Effector memory CD4-positive, alpha-beta T cell (primary cell): ENCODE data around the gene KCNQ5.

Source experiments
- DNase-seq, 3 donors: peaks; one replicate each; pipeline ENCODE4 v3.0.0-alpha.2; 2020
- H3K27ac ChIP-seq: 2 replicates; pipeline ENCODE4 v1.7.0; 2013; ENCODE audit warnings: mild to moderate bottlenecking, low read length, moderate library complexity; ENCODE audit not compliant: insufficient read depth, poor library complexity, severe bottlenecking
- H3K27me3 ChIP-seq: replicated peaks from 2 replicates; pipeline ENCODE4 v1.7.0; 2013; ENCODE audit warnings: mild to moderate bottlenecking, low read length; ENCODE audit not compliant: insufficient read depth, control insufficient read depth, poor library complexity, severe bottlenecking
- H3K36me3 ChIP-seq: 2 replicates; pipeline ENCODE4 v1.7.0; 2013; ENCODE audit warnings: mild to moderate bottlenecking, low read length, moderate library complexity; ENCODE audit not compliant: control insufficient read depth, insufficient read depth
- H3K4me1 ChIP-seq: 2 replicates; pipeline ENCODE4 v1.7.0; 2013; ENCODE audit warnings: low read length, mild to moderate bottlenecking; ENCODE audit not compliant: control insufficient read depth, insufficient read depth, poor library complexity, severe bottlenecking
- H3K4me3 ChIP-seq: 2 replicates; pipeline ENCODE4 v1.7.0; 2013; ENCODE audit warnings: low read length, low read depth, mild to moderate bottlenecking; ENCODE audit not compliant: insufficient read depth, poor library complexity, severe bottlenecking
- H3K9me3 ChIP-seq: 2 replicates; pipeline ENCODE4 v1.7.0; 2013; ENCODE audit warnings: mild to moderate bottlenecking, low read length, moderate library complexity; ENCODE audit not compliant: control insufficient read depth

KCNQ5 gene

DNA sequence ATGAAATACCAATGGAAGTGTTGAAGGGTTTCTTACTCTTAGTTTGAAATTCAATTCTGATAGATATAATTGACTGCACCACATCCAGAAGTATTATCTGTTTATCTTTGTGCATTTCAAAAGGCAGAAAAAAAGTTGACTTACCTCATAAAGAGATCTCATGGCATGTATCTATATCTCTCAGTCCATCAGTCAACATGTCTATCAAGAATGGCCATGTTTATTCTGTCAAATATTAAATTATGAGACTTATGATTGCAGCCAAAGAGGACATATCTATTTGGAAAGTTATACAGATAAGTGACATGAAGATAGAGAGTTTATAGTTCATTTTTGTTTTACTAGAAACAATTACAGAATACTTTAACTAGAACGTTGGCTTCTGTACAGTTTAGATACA, 325.7 kb downstream of the KCNQ5 start:
- no peak for DNase-seq
- Histone ChIP-seq H3K27me3 (no peaks in the 10 kb centered on the region), H3K4me1 (no peaks in the 10 kb centered on the region), H3K9me3 (no peaks in the 10 kb centered on the region), H3K27ac (no peak overlapping the region), H3K4me3 (no peak overlapping the region), H3K36me3 (no peaks in the 10 kb centered on the region)

DNA sequence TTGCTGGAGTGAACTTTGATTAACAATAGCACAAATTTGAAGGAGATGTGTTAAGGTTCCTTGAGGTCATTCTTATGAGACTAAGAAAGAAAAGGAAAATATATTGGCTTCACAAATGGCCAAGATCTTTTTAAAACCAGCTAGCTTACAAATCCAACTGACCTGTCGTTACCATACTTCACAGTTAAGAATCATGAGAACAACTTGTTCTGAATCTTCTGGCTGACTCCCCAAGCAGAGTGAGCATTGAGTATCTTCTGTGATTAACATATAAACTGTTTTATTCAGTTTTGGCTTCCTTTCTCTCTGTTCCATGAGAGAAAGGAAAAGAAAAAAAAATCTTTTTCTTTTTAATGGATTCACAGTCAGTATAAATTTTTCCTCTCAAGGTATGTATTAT, 326.3 kb downstream of the KCNQ5 start:
- no peaks in the 10 kb centered on the region for H3K4me1 ChIP-seq
- H3K36me3 ChIP-seq = no peaks in the 10 kb centered on the region
- no peak for DNase-seq
- no peaks in the 10 kb centered on the region for H3K9me3 ChIP-seq
- no peak overlapping the region for H3K4me3 ChIP-seq
- H3K27me3 ChIP-seq = no peaks in the 10 kb centered on the region
- no peak overlapping the region for H3K27ac ChIP-seq

DNA sequence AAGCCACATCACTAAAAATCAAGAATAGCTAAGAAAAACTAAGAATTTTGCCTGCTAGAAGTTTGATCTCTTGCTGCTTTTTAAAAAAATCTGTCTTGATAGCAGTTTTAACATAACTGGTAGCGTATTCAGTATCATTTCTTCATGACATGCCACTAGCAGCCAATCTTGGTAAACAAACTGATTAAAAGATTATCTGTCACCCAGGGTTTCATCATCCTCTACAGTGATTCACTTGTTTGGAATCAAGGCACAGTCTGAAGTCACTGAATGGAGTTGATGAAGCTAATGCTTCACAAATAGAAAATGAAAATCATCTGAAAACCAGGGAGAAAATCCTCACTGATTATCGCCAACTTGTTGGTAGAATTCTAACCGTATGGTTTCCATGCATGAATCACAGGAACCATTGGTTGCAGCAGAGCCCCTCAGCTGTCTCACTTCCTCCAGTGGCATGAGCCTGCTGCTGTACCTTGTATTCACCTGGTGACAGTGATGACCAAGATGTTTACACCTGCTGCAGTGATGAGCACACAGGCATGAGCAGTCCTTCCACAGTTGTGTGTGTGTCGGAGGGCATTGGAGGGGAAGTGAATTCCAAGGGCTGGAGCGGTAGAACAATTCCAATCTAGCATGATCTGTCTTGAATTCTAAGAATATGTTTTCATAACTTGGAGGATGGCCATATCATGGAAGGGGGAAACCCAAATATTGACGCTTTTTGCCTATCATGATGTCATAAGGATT, 328.4 kb downstream of the KCNQ5 start:
- Histone ChIP-seq H3K4me3 (no peak overlapping the region), H3K27me3 (no peaks in the 10 kb centered on the region)

DNA sequence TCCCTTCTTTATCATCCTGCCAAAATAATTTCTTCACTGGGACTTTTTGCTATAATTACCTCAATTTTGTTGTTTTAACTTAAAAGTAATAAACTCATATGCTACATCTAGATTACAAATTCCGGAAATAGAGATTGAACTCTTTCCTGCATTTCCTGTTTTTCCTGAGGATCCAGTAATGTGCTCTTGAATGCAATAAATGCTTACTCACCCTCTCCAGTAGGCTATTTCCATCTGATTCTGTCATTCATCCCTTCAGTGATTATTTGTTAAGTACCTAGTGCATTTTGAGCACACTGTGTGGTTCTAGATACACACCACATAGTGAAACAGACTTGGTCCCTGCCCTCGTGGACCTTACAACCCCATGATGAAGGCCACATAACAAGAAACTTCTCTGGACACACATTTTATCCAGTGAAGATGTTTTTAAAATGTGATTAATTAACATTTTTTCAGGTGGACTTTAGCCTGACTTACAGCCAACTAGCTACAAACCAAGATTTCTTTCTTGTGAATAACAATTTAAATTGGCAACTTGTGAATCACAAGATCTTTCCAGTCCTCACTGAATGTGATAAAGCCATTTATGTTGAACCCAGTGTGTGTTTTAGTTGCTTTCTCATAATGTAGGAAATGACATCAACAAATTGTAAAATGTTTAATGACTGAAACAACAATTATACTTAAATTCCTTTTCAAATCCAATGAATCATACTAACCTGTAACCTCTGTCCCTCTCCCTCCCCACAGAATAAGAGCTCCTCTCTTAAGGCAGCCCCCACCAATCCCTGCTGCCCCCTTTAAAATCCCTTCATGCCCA, 331.2 kb downstream of the KCNQ5 start:
- Histone ChIP-seq H3K27me3 (no peaks in the 10 kb centered on the region), H3K36me3 (no peaks in the 10 kb centered on the region), H3K27ac (no peak overlapping the region), H3K4me1 (no peaks in the 10 kb centered on the region), H3K4me3 (no peak overlapping the region), H3K9me3 (no peaks in the 10 kb centered on the region)
- DNase-seq = no peak

More for the DNA sequence above, 328.4 kb downstream of the KCNQ5 start:
- DNase-seq = no peak
- H3K9me3 ChIP-seq = no peaks in the 10 kb centered on the region
- no peaks in the 10 kb centered on the region for H3K36me3 ChIP-seq
- H3K27ac ChIP-seq = no peak overlapping the region
- H3K4me1 ChIP-seq = no peaks in the 10 kb centered on the region

DNA sequence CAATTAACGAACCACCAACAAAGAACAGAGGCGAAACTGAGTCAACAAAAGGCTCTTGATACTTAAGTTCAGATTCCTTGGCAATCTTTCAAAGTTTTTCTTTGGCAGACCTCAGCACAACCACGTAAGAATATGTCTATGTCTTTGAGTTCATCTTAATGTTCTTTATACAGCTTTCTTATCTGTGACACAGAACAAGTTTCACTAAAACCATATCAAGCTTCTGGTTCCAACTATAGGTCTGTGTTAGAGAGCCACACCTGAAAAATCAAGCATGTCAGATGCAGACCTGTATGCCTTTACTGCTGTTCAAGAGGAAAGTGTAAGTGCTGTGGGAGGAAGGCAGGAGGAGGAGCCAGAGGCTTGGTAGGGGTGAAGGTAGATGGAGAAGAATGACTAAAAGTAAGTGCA, 332.1 kb downstream of the KCNQ5 start:
- no peak overlapping the region for H3K27ac ChIP-seq
- DNase-seq = no peak
- no peaks in the 10 kb centered on the region for H3K36me3 ChIP-seq
- no peaks in the 10 kb centered on the region for H3K4me1 ChIP-seq
- H3K27me3 ChIP-seq = no peaks in the 10 kb centered on the region
- no peak overlapping the region for H3K4me3 ChIP-seq
- no peaks in the 10 kb centered on the region for H3K9me3 ChIP-seq

DNA sequence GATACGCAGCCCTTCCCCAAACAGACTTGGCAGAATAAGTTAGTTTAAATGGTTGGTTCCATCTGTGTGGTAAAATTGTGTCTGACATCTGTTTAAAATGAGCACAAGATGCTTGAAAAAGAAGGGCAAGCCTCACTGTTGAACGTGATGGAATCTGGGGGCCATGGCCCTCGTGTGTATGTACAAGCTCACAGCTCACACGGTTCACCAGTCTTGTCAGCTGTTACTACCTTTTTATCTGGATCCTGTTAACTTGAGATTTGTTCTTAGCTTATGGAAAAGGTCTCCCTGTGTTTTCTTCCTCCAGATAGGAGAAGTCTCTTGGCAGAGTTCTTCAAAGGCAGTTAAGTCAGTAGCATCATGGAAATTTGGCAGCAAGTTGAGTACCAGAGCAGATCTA, 332.9 kb downstream of the KCNQ5 start:
- H3K27me3 ChIP-seq = no peaks in the 10 kb centered on the region
- no peak for DNase-seq
- no peak overlapping the region for H3K27ac ChIP-seq
- H3K4me3 ChIP-seq = no peak overlapping the region
- H3K36me3 ChIP-seq = no peaks in the 10 kb centered on the region
- no peaks in the 10 kb centered on the region for H3K9me3 ChIP-seq
- H3K4me1 ChIP-seq = no peaks in the 10 kb centered on the region

DNA sequence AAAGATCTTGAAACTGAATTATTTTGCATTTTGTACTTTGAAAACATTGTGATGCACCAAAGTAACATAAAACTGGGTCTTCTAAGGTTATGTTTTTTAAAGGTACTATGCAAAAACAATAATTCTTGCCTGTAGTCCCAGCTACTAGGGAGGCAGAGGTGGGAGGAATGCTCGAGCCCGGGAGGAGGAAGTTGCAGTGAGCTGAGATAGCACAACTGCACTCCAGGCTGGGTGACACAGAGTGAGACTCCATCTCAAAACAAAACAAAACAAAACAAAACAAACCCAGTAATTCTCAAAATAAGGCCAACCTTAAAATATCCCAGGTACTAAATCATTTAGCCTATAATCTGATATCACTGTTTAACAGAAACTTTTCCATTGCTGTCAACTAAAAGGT, 333.8 kb downstream of the KCNQ5 start:
- no peaks in the 10 kb centered on the region for H3K36me3 ChIP-seq
- no peak for DNase-seq
- no peak overlapping the region for H3K27ac ChIP-seq
- no peak overlapping the region for H3K4me3 ChIP-seq
- no peaks in the 10 kb centered on the region for H3K4me1 ChIP-seq
- no peaks in the 10 kb centered on the region for H3K9me3 ChIP-seq
- no peaks in the 10 kb centered on the region for H3K27me3 ChIP-seq

DNA sequence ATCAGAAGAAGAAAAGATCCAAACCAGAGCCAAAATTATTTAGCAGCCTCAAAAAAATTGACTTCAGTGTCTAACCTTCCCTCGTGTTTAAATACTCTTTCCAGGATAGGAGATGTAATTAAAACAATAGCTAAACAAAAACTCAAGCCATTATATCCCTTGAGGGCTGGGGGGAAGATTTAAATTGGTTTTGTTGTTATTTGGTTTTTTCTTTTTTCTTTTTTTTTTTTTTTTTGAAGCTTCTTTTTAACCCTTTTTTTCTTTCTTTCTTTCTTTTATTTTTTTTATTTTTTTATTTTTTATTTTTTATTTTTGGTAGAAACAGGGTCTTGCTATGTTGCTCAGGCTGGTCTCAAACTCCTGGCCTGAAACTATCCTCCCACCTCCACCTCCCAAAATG, 334.4 kb downstream of the KCNQ5 start:
- H3K27ac ChIP-seq = no peak overlapping the region
- no peaks in the 10 kb centered on the region for H3K27me3 ChIP-seq
- H3K4me1 ChIP-seq = no peaks in the 10 kb centered on the region
- H3K9me3 ChIP-seq = no peaks in the 10 kb centered on the region
- no peaks in the 10 kb centered on the region for H3K36me3 ChIP-seq
- no peak for DNase-seq
- H3K4me3 ChIP-seq = no peak overlapping the region

DNA sequence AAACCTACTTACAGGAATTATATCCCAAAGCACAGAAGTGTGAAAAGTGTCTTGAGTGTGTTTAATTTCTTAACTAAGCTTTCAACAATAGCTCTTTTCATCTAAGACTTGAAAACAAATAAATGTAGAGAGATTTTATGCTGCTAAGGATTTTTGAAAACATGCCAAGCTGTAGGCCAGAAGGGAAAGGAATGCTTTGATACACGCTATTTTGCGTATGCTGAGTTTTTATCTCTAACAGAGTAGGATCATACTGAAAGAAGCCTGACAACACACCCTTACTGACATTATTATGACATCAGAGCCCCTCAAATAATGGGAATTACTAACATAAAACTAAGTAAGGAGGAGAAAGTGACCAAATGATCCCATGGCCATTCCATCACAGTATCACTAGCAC, 338.0 kb downstream of the KCNQ5 start:
- H3K27me3 ChIP-seq = no peaks in the 10 kb centered on the region
- no peak for DNase-seq

DNA sequence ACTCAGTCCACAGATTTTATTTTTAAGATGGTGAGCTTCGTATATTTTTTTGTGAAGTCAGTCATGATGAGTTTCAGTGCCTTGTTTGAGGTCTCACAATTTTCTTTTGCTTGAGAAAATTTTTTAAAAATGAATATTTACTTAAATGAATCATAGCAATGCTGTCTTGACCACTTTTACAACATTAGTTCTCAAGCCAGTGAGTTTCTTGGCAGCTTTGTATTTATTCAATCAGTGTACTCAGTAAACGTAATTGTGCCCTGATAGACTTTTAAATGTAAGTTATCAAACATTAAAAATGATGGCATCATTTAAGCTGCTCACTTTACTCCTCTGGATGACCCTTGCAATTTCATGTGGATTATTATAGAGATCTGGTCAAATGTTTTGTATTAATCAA, 342.1 kb downstream of the KCNQ5 start:
- H3K36me3 ChIP-seq = no peaks in the 10 kb centered on the region
- no peaks in the 10 kb centered on the region for H3K9me3 ChIP-seq
- no peak overlapping the region for H3K4me3 ChIP-seq
- no peak for DNase-seq
- H3K4me1 ChIP-seq = no peaks in the 10 kb centered on the region
- H3K27me3 ChIP-seq = no peaks in the 10 kb centered on the region
- H3K27ac ChIP-seq = no peak overlapping the region

More for the DNA sequence above, 338.0 kb downstream of the KCNQ5 start:
- no peaks in the 10 kb centered on the region for H3K9me3 ChIP-seq
- H3K4me3 ChIP-seq = no peak overlapping the region
- H3K27ac ChIP-seq = no peak overlapping the region
- H3K36me3 ChIP-seq = no peaks in the 10 kb centered on the region
- no peaks in the 10 kb centered on the region for H3K4me1 ChIP-seq
